HEK293 (cell line): ENCODE results near the gene FES.

ENCODE experiments used
- GLIS2 ChIP-seq: fragments of 450-650 bp; formaldehyde crosslinking; IDR thresholded peaks from 2 replicates; pipeline ENCODE4 v1.5.1; 2016; ENCODE audit warnings: missing biosample characterization, missing genetic modification characterization
- SP2 ChIP-seq: fragments of 450-650 bp; formaldehyde crosslinking; IDR thresholded peaks from 2 replicates; pipeline ENCODE4 v1.5.1; 2016; ENCODE audit warnings: missing biosample characterization, missing genetic modification characterization
- ZFP3 ChIP-seq: fragments of 450-650 bp; formaldehyde crosslinking; IDR thresholded peaks from 2 replicates; pipeline ENCODE4 v1.5.1; 2016; ENCODE audit warnings: low read depth, missing biosample characterization, missing genetic modification characterization
- ZNF146 ChIP-seq: fragments of 450-650 bp; formaldehyde crosslinking; IDR thresholded peaks from 2 replicates; pipeline ENCODE4 v1.5.1; 2016; ENCODE audit warnings: missing biosample characterization, missing genetic modification characterization
- ZNF24 ChIP-seq: fragments of 450-650 bp; formaldehyde crosslinking; IDR thresholded peaks from 2 replicates; pipeline ENCODE4 v1.5.1; 2016; ENCODE audit warnings: missing biosample characterization, missing genetic modification characterization
- ZNF501 ChIP-seq: fragments of 450-650 bp; formaldehyde crosslinking; IDR thresholded peaks from 2 replicates; pipeline ENCODE4 v1.5.1; 2016; ENCODE audit warnings: missing biosample characterization, missing genetic modification characterization
- ZNF521 ChIP-seq: fragments of 450-650 bp; formaldehyde crosslinking; IDR thresholded peaks from 2 replicates; pipeline ENCODE4 v1.5.1; 2017; ENCODE audit warnings: missing biosample characterization, mild to moderate bottlenecking, missing genetic modification characterization
- ZNF549 ChIP-seq: fragments of 450-650 bp; IDR thresholded peaks from 2 replicates; pipeline ENCODE4 v1.5.1; 2018; ENCODE audit warnings: missing biosample characterization, missing genetic modification characterization, mild to moderate bottlenecking, inconsistent platforms, moderate library complexity
- ZNF76 ChIP-seq: fragments of 450-650 bp; formaldehyde crosslinking; IDR thresholded peaks from 2 replicates; pipeline ENCODE4; 2016; ENCODE audit warnings: low read depth, missing biosample characterization, missing genetic modification characterization, borderline replicate concordance
- TF ChIP-seq, protein P1 (sequence below): fragments of 450-650 bp; formaldehyde crosslinking; IDR thresholded peaks from 2 replicates; pipeline ENCODE4 v1.5.1; 2016; ENCODE audit warnings: missing biosample characterization, missing genetic modification characterization
- TF ChIP-seq, protein P2 (sequence below): fragments of 450-650 bp; formaldehyde crosslinking; IDR thresholded peaks from 2 replicates; pipeline ENCODE4 v1.5.1; 2016; ENCODE audit warnings: missing biosample characterization, missing genetic modification characterization
- TF ChIP-seq, protein P3 (sequence below): fragments of 450-650 bp; formaldehyde crosslinking; IDR thresholded peaks from 2 replicates; pipeline ENCODE4 v1.5.1; 2016; ENCODE audit warnings: missing biosample characterization, missing genetic modification characterization
- TF ChIP-seq, protein P4 (sequence below): fragments of 450-650 bp; formaldehyde crosslinking; conservative IDR thresholded peaks from 2 replicates; pipeline ENCODE4 v1.5.1; 2016; ENCODE audit warnings: low read depth, missing biosample characterization, missing genetic modification characterization
- TF ChIP-seq, protein P5 (sequence below): fragments of 450-650 bp; formaldehyde crosslinking; IDR thresholded peaks from 2 replicates; pipeline ENCODE4 v1.5.1; 2016; ENCODE audit warnings: missing biosample characterization, missing genetic modification characterization

DNA sequence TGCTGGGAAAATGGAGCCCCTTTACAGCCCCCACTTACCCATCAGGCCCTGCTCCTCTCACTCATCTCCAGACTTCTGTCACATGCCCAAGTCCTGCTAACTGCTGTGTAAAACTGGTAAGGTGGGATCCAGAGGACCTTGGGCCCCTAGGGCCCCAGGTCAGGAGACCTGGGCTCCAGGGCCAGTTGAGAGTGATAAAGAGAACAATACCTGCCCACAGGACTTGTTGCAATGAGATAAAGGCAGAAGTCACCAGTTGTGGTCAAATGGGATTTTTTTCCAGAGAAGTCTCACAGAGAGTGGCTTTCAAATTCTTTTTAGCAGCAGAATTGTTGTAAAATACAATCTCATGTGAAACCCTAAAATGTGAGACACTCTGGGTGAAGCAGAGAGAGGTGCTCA, 15.2 kb upstream of the FES start:
- TF ChIP-seq ZNF76 (tag by site-specific recombination) (no peak), ZNF501 (tag by site-specific recombination) (no peak), SP2 (tag by site-specific recombination) (no peak), ZNF24 (tag by site-specific recombination) (no peak), ZFP3 (no peak), ZNF146 (tag by site-specific recombination) (no peak), ZNF521 (tag by site-specific recombination) (no peak), ZNF549 (tag by site-specific recombination) (no peak), GLIS2 (tag by site-specific recombination) (no peak)
- TF ChIP-seq, protein P1, sequence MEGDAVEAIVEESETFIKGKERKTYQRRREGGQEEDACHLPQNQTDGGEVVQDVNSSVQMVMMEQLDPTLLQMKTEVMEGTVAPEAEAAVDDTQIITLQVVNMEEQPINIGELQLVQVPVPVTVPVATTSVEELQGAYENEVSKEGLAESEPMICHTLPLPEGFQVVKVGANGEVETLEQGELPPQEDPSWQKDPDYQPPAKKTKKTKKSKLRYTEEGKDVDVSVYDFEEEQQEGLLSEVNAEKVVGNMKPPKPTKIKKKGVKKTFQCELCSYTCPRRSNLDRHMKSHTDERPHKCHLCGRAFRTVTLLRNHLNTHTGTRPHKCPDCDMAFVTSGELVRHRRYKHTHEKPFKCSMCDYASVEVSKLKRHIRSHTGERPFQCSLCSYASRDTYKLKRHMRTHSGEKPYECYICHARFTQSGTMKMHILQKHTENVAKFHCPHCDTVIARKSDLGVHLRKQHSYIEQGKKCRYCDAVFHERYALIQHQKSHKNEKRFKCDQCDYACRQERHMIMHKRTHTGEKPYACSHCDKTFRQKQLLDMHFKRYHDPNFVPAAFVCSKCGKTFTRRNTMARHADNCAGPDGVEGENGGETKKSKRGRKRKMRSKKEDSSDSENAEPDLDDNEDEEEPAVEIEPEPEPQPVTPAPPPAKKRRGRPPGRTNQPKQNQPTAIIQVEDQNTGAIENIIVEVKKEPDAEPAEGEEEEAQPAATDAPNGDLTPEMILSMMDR (tag by site-specific recombination) = no peak
- TF ChIP-seq, protein P2, sequence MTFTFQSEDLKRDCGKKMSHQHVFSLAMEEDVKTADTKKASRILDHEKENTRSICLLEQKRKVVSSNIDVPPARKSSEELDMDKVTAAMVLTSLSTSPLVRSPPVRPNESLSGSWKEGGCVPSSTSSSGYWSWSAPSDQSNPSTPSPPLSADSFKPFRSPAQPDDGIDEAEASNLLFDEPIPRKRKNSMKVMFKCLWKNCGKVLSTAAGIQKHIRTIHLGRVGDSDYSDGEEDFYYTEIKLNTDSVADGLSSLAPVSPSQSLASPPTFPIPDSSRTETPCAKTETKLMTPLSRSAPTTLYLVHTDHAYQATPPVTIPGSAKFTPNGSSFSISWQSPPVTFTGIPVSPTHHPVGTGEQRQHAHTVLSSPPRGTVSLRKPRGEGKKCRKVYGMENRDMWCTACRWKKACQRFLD = no peak
- TF ChIP-seq, protein P3, sequence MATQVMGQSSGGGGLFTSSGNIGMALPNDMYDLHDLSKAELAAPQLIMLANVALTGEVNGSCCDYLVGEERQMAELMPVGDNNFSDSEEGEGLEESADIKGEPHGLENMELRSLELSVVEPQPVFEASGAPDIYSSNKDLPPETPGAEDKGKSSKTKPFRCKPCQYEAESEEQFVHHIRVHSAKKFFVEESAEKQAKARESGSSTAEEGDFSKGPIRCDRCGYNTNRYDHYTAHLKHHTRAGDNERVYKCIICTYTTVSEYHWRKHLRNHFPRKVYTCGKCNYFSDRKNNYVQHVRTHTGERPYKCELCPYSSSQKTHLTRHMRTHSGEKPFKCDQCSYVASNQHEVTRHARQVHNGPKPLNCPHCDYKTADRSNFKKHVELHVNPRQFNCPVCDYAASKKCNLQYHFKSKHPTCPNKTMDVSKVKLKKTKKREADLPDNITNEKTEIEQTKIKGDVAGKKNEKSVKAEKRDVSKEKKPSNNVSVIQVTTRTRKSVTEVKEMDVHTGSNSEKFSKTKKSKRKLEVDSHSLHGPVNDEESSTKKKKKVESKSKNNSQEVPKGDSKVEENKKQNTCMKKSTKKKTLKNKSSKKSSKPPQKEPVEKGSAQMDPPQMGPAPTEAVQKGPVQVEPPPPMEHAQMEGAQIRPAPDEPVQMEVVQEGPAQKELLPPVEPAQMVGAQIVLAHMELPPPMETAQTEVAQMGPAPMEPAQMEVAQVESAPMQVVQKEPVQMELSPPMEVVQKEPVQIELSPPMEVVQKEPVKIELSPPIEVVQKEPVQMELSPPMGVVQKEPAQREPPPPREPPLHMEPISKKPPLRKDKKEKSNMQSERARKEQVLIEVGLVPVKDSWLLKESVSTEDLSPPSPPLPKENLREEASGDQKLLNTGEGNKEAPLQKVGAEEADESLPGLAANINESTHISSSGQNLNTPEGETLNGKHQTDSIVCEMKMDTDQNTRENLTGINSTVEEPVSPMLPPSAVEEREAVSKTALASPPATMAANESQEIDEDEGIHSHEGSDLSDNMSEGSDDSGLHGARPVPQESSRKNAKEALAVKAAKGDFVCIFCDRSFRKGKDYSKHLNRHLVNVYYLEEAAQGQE = no peak
- TF ChIP-seq, protein P4, sequence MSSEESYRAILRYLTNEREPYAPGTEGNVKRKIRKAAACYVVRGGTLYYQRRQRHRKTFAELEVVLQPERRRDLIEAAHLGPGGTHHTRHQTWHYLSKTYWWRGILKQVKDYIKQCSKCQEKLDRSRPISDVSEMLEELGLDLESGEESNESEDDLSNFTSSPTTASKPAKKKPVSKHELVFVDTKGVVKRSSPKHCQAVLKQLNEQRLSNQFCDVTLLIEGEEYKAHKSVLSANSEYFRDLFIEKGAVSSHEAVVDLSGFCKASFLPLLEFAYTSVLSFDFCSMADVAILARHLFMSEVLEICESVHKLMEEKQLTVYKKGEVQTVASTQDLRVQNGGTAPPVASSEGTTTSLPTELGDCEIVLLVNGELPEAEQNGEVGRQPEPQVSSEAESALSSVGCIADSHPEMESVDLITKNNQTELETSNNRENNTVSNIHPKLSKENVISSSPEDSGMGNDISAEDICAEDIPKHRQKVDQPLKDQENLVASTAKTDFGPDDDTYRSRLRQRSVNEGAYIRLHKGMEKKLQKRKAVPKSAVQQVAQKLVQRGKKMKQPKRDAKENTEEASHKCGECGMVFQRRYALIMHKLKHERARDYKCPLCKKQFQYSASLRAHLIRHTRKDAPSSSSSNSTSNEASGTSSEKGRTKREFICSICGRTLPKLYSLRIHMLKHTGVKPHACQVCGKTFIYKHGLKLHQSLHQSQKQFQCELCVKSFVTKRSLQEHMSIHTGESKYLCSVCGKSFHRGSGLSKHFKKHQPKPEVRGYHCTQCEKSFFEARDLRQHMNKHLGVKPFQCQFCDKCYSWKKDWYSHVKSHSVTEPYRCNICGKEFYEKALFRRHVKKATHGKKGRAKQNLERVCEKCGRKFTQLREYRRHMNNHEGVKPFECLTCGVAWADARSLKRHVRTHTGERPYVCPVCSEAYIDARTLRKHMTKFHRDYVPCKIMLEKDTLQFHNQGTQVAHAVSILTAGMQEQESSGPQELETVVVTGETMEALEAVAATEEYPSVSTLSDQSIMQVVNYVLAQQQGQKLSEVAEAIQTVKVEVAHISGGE (tag by site-specific recombination) = no peak
- TF ChIP-seq, protein P5, sequence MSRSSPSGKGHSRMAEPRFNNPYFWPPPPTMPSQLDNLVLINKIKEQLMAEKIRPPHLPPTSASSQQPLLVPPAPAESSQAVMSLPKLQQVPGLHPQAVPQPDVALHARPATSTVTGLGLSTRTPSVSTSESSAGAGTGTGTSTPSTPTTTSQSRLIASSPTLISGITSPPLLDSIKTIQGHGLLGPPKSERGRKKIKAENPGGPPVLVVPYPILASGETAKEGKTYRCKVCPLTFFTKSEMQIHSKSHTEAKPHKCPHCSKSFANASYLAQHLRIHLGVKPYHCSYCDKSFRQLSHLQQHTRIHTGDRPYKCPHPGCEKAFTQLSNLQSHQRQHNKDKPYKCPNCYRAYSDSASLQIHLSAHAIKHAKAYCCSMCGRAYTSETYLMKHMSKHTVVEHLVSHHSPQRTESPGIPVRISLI (tag by site-specific recombination) = no peak
